ENCODE data around the gene FCER1A. TPM values are rescaled to one million over a fixed set of nuclear protein-coding genes. Genes with fewer than 3 reads are reported as not detected.

Gene FCER1A
- 1 to 10 TPM in 2 of 3 donors, under 1 TPM in 1; 0.66 to 5.1 (median 2.0) TPM for total RNA-seq

DNA sequence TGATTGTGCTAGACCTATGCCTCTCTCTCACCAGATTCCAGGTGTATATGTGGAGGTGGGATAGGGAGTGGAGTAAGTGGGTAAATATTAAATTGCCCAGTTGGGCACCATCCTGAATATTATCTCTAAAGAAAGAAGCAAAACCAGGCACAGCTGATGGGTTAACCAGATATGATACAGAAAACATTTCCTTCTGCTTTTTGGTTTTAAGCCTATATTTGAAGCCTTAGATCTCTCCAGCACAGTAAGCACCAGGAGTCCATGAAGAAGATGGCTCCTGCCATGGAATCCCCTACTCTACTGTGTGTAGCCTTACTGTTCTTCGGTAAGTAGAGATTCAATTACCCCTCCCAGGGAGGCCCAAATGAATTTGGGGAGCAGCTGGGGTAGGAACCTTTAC is at the start of gene FCER1A:
FCER1A (plus strand) TSS at position 242 of the 400 bp plus-strand sequence; CDS start at position 271, 29 bp downstream.
- no peak for DNase-seq (ENCODE audit: low spot score in 2 of 2)
- TF ChIP-seq POLR2A (IDR thresholded peaks at IDR 0.05) (no peak), POLR2AphosphoS5 (IDR thresholded peaks at IDR 0.05) (no peak)
- TF ChIP-seq, protein P1, sequence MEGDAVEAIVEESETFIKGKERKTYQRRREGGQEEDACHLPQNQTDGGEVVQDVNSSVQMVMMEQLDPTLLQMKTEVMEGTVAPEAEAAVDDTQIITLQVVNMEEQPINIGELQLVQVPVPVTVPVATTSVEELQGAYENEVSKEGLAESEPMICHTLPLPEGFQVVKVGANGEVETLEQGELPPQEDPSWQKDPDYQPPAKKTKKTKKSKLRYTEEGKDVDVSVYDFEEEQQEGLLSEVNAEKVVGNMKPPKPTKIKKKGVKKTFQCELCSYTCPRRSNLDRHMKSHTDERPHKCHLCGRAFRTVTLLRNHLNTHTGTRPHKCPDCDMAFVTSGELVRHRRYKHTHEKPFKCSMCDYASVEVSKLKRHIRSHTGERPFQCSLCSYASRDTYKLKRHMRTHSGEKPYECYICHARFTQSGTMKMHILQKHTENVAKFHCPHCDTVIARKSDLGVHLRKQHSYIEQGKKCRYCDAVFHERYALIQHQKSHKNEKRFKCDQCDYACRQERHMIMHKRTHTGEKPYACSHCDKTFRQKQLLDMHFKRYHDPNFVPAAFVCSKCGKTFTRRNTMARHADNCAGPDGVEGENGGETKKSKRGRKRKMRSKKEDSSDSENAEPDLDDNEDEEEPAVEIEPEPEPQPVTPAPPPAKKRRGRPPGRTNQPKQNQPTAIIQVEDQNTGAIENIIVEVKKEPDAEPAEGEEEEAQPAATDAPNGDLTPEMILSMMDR (IDR thresholded peaks at IDR 0.05) = no peak
- no peaks in the 10 kb centered on the region for H3K9me3 ChIP-seq
- intact Hi-C loops (cut with DNase I; ENCODE audit: low total_unique reads) = loop anchor here (5.0 kb wide), 1 partner anchor 605 kb away; no protein-coding TSS in a partner anchor
- no peak within 1 kb of the TSS for H3K27ac ChIP-seq
- no peaks in the 10 kb centered on the region for H3K36me3 ChIP-seq
- no peaks in the 10 kb centered on the region for H3K27me3 ChIP-seq
- H3K4me3 ChIP-seq = no peak within 1 kb of the TSS
- H3K4me1 ChIP-seq = no peaks in the 10 kb centered on the region

DNA sequence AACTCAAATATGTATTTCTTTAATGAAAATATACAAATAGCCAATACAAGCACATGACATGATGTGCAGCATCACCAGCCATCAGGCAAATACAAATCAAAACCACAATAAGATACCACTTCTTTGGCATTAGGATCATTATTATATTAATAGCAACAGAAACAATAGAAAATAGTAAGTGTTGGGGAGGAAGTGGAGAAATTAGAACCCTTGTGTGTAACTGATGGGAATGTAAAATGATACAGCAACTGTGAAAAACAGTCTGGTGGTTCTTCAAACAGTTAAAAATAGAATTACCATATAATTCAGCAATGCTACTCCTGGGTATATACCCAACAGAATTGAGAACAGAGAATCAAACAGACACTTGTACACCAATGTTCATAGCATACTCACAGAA is 40.8 kb upstream of the FCER1A start:
- TF ChIP-seq, protein P1 (IDR thresholded peaks at IDR 0.05) = no peak
- TF ChIP-seq POLR2AphosphoS5 (IDR thresholded peaks at IDR 0.05) (no peak), POLR2A (IDR thresholded peaks at IDR 0.05) (no peak)

DNA sequence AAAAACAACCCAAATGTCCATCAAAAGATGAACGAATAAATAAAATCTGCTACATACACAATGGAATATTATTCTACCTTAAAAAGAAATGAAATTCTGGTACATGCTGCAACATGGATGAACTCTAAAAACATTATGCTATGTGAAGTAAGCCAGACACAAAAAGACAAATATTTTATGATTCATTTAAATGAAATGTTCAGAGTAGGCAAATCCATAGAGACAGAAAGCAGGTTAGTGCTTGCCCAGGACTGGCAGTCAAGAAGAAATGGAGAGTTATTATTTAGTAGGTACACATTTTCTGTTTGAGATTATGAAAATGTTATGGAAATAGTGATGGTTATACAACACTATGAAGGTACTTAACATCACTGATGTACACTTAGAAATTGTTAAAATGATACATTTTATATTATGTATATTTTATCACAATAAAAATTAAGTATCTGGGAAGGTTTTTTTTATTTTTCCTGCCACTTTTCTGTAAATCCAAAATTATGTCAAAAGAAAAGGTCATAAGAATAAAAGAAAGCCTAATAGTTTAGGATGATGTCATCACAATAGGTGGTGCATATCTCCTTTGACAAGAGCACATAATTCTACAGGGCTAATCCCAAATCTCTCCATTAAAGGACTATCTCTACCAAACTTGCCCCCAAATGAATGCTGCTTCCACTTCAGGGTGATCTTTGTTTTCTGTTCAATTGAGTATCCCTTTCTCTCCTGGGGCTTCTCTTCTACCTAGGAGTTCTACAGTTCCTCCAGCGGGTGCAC is 40.2 kb upstream of the FCER1A start:
- no peaks in the 10 kb centered on the region for H3K4me1 ChIP-seq
- no peaks in the 10 kb centered on the region for H3K9me3 ChIP-seq
- no peak overlapping the region for H3K4me3 ChIP-seq
- TF ChIP-seq, protein P1 (IDR thresholded peaks at IDR 0.05) = no peak
- TF ChIP-seq POLR2AphosphoS5 (IDR thresholded peaks at IDR 0.05) = no peak
- no peak for TF ChIP-seq POLR2A (IDR thresholded peaks at IDR 0.05)
- no peak for DNase-seq (ENCODE audit: low spot score in 2 of 2)
- H3K27ac ChIP-seq = peak overlapping the region in 1 of 2 donors; percentile 58
- intact Hi-C loops (cut with DNase I; ENCODE audit: low total_unique reads) = no loop called here
- H3K27me3 ChIP-seq = no peaks in the 10 kb centered on the region
- H3K36me3 ChIP-seq = no peaks in the 10 kb centered on the region

More for the DNA sequence above, 40.8 kb upstream of the FCER1A start:
- Histone ChIP-seq H3K27ac (peak overlapping the region in 1 of 2 donors; percentile 52), H3K4me1 (no peaks in the 10 kb centered on the region), H3K9me3 (peaks cover 0 to 3% of the 10 kb centered on the region in 2 donors), H3K4me3 (no peak overlapping the region), H3K36me3 (no peaks in the 10 kb centered on the region), H3K27me3 (no peaks in the 10 kb centered on the region)
- intact Hi-C loops (cut with DNase I; ENCODE audit: low total_unique reads) = no loop called here
- DNase-seq (ENCODE audit: low spot score in 2 of 2) = no peak

DNA sequence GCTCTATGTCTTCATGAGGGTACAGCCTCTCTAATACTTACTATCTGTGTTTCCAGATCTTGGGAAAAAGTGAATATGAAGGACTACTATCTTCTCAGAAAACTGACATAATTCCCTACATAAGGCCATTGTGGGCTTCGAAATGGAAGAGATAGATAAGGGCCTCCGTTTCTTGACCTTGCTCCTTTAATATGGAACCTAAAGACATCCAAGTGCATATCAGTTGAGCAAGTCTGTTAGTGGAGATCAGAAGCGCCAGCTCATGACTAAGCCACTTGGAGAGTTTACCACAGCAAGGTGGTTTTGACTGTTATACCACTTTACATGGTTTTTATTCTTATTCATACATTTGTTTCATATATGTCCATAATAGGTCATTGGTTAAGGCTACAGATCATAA is 35.3 kb upstream of the FCER1A start:
- H3K4me3 ChIP-seq = no peak overlapping the region
- no peak for DNase-seq (ENCODE audit: low spot score in 2 of 2)
- H3K27me3 ChIP-seq = no peaks in the 10 kb centered on the region
- no peaks in the 10 kb centered on the region for H3K36me3 ChIP-seq
- H3K9me3 ChIP-seq = no peaks in the 10 kb centered on the region
- no peak overlapping the region for H3K27ac ChIP-seq
- H3K4me1 ChIP-seq = no peaks in the 10 kb centered on the region
- intact Hi-C loops (cut with DNase I; ENCODE audit: low total_unique reads) = no loop called here
- TF ChIP-seq, protein P1 (IDR thresholded peaks at IDR 0.05) = no peak
- TF ChIP-seq POLR2AphosphoS5 (IDR thresholded peaks at IDR 0.05) = no peak
- TF ChIP-seq POLR2A (IDR thresholded peaks at IDR 0.05) = no peak

DNA sequence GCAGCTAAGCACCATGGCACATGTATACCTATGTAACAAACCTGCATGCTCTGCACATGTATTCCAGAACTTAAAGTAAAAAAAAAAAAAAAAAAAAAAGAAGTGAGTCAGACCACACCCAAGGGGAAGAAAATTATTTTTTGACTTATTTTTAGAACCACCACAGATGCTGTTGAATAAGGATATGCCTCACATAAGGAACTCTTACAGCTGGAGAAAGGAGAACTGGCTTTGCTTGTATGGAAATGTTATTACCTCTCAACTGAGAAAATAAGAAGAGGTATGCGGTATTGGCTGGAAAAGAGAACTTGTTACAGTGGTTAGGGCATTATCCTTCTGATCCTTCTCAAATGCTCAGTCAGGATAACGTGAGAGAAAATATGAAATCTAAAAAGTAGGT is 27.5 kb upstream of the FCER1A start:
- Histone ChIP-seq H3K4me1 (no peaks in the 10 kb centered on the region), H3K4me3 (no peak overlapping the region), H3K27me3 (no peaks in the 10 kb centered on the region), H3K9me3 (no peaks in the 10 kb centered on the region), H3K27ac (no peak overlapping the region), H3K36me3 (no peaks in the 10 kb centered on the region)
- no peak for TF ChIP-seq POLR2AphosphoS5 (IDR thresholded peaks at IDR 0.05)
- TF ChIP-seq, protein P1 (IDR thresholded peaks at IDR 0.05) = no peak
- TF ChIP-seq POLR2A (IDR thresholded peaks at IDR 0.05) = no peak
- no peak for DNase-seq (ENCODE audit: low spot score in 2 of 2)
- intact Hi-C loops (cut with DNase I; ENCODE audit: low total_unique reads) = no loop called here
